Activated CD8-positive, alpha-beta T cell treated with anti-CD3 and anti-CD28 coated beads for 36 hours (primary cell): ENCODE data around the gene ZNF438. TPM values are rescaled to one million over a fixed set of nuclear protein-coding genes. Genes with fewer than 3 reads are reported as not detected.

Experiments
- ATAC-seq: fragments of 200-7000 bp; cut with Tn5 transposase; one replicate; pipeline ENCODE4 v1.10.0; 2021; ENCODE audit warnings: mild to moderate bottlenecking, moderate library complexity
- CTCF ChIA-PET: fragments of 350-600 bp; sonication (Branson Sonifier 250); formaldehyde crosslinking; loops from one replicate; lab custom pipeline; 2021; ENCODE audit warnings: antibody characterized with exemption; lab: Charles Lee
- POLR2A ChIA-PET: fragments of 350-600 bp; sonication (Branson Sonifier 250); formaldehyde crosslinking; loops from one replicate; lab custom pipeline; 2021; ENCODE audit warnings: antibody characterized with exemption; lab: Charles Lee
- DNase-seq: peaks from one replicate; pipeline ENCODE4 v3.0.0-alpha.2; 2020
- H3K27ac Mint-ChIP-seq: one replicate; pipeline ENCODE4 v1.8.0; 2021; ENCODE audit warnings: mild to moderate bottlenecking, mixed read lengths
- H3K27me3 Mint-ChIP-seq: one replicate; pipeline ENCODE4 v1.8.0; 2021; ENCODE audit warnings: mixed read lengths
- H3K36me3 Mint-ChIP-seq: one replicate; pipeline ENCODE4 v1.8.0; 2021; ENCODE audit warnings: low read depth, mixed read lengths
- H3K4me1 Mint-ChIP-seq: one replicate; pipeline ENCODE4 v1.8.0; 2021; ENCODE audit warnings: low read depth, mixed read lengths
- H3K4me3 Mint-ChIP-seq: one replicate; pipeline ENCODE4 v1.8.0; 2021; ENCODE audit warnings: mild to moderate bottlenecking, moderate library complexity, mixed read lengths
- H3K9me3 Mint-ChIP-seq: one replicate; pipeline ENCODE4 v1.8.0; 2021; ENCODE audit warnings: mixed read lengths
- intact Hi-C: fragments of 100-400 bp; cut with micrococcal nuclease; formaldehyde crosslinking; loops from one replicate; pipeline ENCODE4 v1.10.0; 2022
- total RNA-seq, 2 experiments: library from RNA; stranded (reverse); gene quantifications; one replicate each; pipeline ENCODE4 v1.2.3, GENCODE V29; 2021
- TF ChIP-seq, protein P1 (sequence below): fragments of 200-600 bp; IDR thresholded peaks from one replicate; pipeline ENCODE4 v1.8.0; 2022; ENCODE audit warnings: antibody characterized with exemption, mild to moderate bottlenecking

ZNF438 gene
- total RNA-seq, 2 experiments from 2014 or later, result 3.0 to 3.9 TPM

DNA sequence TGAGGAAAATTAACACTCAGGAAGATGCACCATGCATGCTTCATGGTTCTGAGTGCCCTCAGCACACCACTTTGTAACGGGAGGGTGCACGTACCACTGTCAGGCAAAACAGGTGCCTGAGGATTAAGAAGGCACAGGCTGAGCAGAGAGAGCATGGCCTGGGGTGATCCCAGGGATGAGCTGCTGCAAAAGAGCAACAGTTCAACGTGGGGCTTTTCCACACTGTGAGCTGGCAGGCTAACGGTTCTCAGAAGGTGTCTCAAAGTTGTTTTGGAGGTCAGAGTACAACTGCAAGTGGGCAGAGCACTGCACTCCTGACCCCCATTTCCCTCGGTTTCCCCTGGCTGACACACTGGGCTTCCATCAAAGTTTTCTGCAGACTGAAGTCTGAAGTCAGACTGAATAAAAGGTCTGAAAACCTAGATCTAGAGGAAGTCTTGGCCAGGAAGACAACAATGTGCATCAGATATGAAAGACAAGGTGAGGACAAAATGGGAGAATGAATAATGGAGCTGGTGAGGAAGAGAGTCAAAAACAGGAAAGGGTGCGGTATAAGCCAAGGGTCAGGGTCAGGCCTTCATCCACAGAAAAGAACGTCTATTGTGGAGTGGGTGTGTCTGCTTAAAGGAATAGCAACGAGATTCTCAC lies 20.5 kb downstream of the ZNF438 start:
- Mint-ChIP-seq H3K9me3 (no peaks in the 10 kb centered on the region), H3K4me3 (no peak overlapping the region), H3K27ac (no peak overlapping the region), H3K27me3 (no peaks in the 10 kb centered on the region), H3K4me1 (peaks cover 15% of the 10 kb centered on the region), H3K36me3 (peaks cover 9% of the 10 kb centered on the region)
- DNase-seq (no peak), ATAC-seq (no peak)
- ChIA-PET POLR2A (no interaction called here), CTCF (no interaction called here)
- TF ChIP-seq, protein P1, sequence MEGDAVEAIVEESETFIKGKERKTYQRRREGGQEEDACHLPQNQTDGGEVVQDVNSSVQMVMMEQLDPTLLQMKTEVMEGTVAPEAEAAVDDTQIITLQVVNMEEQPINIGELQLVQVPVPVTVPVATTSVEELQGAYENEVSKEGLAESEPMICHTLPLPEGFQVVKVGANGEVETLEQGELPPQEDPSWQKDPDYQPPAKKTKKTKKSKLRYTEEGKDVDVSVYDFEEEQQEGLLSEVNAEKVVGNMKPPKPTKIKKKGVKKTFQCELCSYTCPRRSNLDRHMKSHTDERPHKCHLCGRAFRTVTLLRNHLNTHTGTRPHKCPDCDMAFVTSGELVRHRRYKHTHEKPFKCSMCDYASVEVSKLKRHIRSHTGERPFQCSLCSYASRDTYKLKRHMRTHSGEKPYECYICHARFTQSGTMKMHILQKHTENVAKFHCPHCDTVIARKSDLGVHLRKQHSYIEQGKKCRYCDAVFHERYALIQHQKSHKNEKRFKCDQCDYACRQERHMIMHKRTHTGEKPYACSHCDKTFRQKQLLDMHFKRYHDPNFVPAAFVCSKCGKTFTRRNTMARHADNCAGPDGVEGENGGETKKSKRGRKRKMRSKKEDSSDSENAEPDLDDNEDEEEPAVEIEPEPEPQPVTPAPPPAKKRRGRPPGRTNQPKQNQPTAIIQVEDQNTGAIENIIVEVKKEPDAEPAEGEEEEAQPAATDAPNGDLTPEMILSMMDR, result no peak
- intact Hi-C loops, result no loop called here

DNA sequence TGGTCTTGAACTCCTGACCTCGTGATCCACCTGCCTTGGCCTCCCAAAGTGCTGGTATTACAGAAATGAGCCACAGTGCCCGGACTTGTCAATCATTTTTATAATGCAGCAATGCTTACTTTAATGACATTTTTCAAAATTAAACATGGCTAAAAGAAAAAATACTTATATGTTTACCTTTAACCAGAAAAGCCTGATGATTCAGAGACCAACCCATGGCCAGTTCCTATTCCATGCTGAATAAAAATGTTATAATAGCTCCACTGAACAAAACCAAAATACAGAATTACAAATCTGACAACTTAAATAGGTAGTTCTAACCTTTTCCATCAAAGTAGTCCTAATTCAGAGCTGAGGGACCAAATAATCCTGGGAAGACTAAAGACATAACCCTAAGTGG lies 21.6 kb downstream of the ZNF438 start:
- TF ChIP-seq, protein P1, result no peak
- H3K4me3 Mint-ChIP-seq, result no peak overlapping the region
- ChIA-PET CTCF (interaction anchor here (0.6 kb wide), 1 partner anchor 14 kb away, joined by 3 read pairs; no protein-coding TSS in a partner anchor), POLR2A (no interaction called here)
- intact Hi-C loops, result no loop called here
- no peaks in the 10 kb centered on the region for H3K27me3 Mint-ChIP-seq
- H3K36me3 Mint-ChIP-seq, result peaks cover 9% of the 10 kb centered on the region
- ATAC-seq, result no peak
- H3K9me3 Mint-ChIP-seq, result no peaks in the 10 kb centered on the region
- H3K4me1 Mint-ChIP-seq, result peaks cover 24% of the 10 kb centered on the region
- H3K27ac Mint-ChIP-seq, result no peak overlapping the region
- DNase-seq, result no peak

GRCh38 chr10:31005895-31006294 lies 25.8 kb downstream of the ZNF438 start:
- no peak for ATAC-seq
- intact Hi-C loops, result no loop called here
- POLR2A ChIA-PET, result interaction anchor here (1.0 kb wide), 1 partner anchor 9 kb away, joined by 4 read pairs; no protein-coding TSS in a partner anchor
- TF ChIP-seq, protein P1, result no peak
- CTCF ChIA-PET, result interaction anchor here (1.1 kb wide), 1 partner anchor 34 kb away, joined by 3 read pairs; no protein-coding TSS in a partner anchor
- Mint-ChIP-seq H3K36me3 (no peaks in the 10 kb centered on the region), H3K4me1 (peaks cover 33% of the 10 kb centered on the region), H3K4me3 (no peak overlapping the region), H3K9me3 (peaks cover 6% of the 10 kb centered on the region), H3K27ac (no peak overlapping the region), H3K27me3 (no peaks in the 10 kb centered on the region)
- DNase-seq, result no peak

DNA sequence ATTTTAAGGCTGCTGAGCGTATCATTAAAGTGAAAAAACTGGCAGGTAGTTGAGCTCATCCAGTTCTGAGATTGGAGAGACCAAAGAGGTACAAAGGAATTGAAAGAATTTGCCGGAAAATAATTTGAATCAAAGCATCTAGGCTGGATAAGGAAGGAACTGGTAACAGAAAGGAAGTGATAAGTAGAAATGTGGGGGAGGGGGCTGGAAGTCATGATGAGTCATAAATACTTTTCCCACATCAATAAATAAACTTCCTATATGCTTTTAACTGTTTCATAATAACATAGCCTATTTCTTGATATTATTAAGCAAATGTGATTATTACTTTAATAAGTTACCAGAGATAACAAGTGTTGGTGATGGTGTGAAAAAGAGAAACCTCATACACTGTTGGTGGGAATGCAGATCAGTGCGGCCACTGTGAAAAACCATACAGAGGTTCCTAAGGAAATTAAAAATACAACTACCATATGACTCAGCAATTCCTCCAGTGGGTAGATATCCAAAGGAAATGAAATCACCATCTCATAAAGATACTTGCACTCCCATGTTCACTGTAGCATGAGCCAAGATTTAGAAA lies 27.0 kb downstream of the ZNF438 start:
- intact Hi-C loops, result no loop called here
- ATAC-seq, result no peak
- no peak overlapping the region for H3K4me3 Mint-ChIP-seq

GRCh38 chr10:31001740-31002139 lies 29.9 kb downstream of the ZNF438 start:
- H3K36me3 Mint-ChIP-seq, result no peaks in the 10 kb centered on the region
- intact Hi-C loops, result no loop called here
- H3K27me3 Mint-ChIP-seq, result no peaks in the 10 kb centered on the region
- ATAC-seq (no peak), DNase-seq (no peak)
- no peak overlapping the region for H3K27ac Mint-ChIP-seq
- H3K4me3 Mint-ChIP-seq, result no peak overlapping the region
- peaks cover 57% of the 10 kb centered on the region for H3K4me1 Mint-ChIP-seq
- POLR2A ChIA-PET, result no interaction called here
- CTCF ChIA-PET, result no interaction called here
- TF ChIP-seq, protein P1, result no peak
- peaks cover 6% of the 10 kb centered on the region for H3K9me3 Mint-ChIP-seq

More for the DNA sequence above, 27.0 kb downstream of the ZNF438 start:
- H3K4me1 Mint-ChIP-seq, result peaks cover 41% of the 10 kb centered on the region
- ChIA-PET POLR2A (no interaction called here), CTCF (no interaction called here)
- H3K36me3 Mint-ChIP-seq, result no peaks in the 10 kb centered on the region
- H3K27me3 Mint-ChIP-seq, result no peaks in the 10 kb centered on the region
- no peak for DNase-seq
- TF ChIP-seq, protein P1, result no peak
- peaks cover 6% of the 10 kb centered on the region for H3K9me3 Mint-ChIP-seq
- H3K27ac Mint-ChIP-seq, result peak overlapping the region; percentile 28
